ENCODE measurements around the gene LIPG. TPM values are rescaled to one million over a fixed set of nuclear protein-coding genes. Genes with fewer than 3 reads are reported as not detected.

The LIPG gene
- total RNA-seq, 1 donor from 2014 or later, result 10.2 TPM

DNA sequence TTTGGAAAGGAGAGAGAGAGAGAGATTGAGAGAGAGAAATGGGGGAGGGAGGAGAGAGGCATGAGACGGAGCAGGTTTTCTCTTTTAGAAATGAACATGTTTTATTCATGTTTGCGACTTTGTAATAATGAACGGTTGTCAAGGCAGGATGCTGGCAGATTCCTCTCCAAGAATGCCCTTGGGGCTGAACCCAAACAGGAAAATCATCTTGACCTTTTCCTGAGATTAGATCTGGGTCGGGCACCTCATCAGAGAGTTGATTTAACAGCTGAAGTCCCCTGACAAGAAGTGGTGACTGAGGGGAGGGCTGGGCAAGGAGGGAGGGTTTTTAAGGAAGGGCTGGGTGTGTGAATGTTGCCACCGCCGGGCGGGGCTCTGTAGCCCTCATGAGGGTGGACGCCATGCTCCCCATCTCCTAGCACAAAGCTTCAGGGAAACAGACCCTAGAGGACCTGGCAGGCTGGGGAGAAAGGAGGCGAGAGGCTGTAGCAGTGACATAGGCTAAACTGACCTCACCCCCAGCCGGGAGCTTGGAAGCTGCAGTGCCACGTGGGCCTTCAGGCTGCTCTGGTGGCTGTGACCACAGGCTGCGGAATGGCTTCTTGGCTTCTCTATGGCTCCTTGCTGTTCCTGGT, 60.0 kb downstream of the LIPG start:
- no peak for DNase-seq
- H3K4me1 ChIP-seq, result peaks cover 11% of the 10 kb centered on the region
- H3K27ac ChIP-seq, result no peak overlapping the region
- no peaks in the 10 kb centered on the region for H3K36me3 ChIP-seq
- H3K9me3 ChIP-seq, result no peaks in the 10 kb centered on the region
- intact Hi-C loops (cut with DNase I), result no loop called here
- H3K27me3 ChIP-seq, result no peaks in the 10 kb centered on the region
- TF ChIP-seq, protein P1, sequence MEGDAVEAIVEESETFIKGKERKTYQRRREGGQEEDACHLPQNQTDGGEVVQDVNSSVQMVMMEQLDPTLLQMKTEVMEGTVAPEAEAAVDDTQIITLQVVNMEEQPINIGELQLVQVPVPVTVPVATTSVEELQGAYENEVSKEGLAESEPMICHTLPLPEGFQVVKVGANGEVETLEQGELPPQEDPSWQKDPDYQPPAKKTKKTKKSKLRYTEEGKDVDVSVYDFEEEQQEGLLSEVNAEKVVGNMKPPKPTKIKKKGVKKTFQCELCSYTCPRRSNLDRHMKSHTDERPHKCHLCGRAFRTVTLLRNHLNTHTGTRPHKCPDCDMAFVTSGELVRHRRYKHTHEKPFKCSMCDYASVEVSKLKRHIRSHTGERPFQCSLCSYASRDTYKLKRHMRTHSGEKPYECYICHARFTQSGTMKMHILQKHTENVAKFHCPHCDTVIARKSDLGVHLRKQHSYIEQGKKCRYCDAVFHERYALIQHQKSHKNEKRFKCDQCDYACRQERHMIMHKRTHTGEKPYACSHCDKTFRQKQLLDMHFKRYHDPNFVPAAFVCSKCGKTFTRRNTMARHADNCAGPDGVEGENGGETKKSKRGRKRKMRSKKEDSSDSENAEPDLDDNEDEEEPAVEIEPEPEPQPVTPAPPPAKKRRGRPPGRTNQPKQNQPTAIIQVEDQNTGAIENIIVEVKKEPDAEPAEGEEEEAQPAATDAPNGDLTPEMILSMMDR (IDR thresholded peaks at IDR 0.05), result no peak
- ATAC-seq, result peak; percentile 32
- H3K4me3 ChIP-seq, result no peak overlapping the region

DNA sequence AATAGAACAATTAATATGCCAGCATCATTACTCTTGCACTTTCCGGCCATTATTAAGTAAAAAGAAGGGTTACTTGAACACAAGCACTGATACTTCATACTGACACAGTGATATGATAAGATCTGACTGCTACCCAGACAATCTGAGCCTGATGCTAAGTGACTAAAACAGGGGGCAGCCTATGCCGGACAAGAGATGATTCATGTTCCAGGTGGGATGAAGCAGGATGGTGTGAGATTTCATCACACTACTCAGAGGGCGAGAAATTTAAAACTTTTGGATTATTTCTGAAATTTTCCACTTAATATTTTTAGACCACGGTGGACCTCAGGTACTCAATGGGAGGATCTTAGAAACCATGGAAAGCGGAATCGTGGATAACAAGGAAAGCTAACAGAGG, 61.7 kb downstream of the LIPG start:
- no peak overlapping the region for H3K4me3 ChIP-seq
- DNase-seq, result no peak
- H3K4me1 ChIP-seq, result peaks cover 10% of the 10 kb centered on the region
- intact Hi-C loops (cut with DNase I), result no loop called here
- no peaks in the 10 kb centered on the region for H3K36me3 ChIP-seq
- H3K27ac ChIP-seq, result no peak overlapping the region
- no peak for ATAC-seq
- H3K9me3 ChIP-seq, result no peaks in the 10 kb centered on the region
- no peaks in the 10 kb centered on the region for H3K27me3 ChIP-seq
- TF ChIP-seq, protein P1 (IDR thresholded peaks at IDR 0.05), result no peak

DNA sequence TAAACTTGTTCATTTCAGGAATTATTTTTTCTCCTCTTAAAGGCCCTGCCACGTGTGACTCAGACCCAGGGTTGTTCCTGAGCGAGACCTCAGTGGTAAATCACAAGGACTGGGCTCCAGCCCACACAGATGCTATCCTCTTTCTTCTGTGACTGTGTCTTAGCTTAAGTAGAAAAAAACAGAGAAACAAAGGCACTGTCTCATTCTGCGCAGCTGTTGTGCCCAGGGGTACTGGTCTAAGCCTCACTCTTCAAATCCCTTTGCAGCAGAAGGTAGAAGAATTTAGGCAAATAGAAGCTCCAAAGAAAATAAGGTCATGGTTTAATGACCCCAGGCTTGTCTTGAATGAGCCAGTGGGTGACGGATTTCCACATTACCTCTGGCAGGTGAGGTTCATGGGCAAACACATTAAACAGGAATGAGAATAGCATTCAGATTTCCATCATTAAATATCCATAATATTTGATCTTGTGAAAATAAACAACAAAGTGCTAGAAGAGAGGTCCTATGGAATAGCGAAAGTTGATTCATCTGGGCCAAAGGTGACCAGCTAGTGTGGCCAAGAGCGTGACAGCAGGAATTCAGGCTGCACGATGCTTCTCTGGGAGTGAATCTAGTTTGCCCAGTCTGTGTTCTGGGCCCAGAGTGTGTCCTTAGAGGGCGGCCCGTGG, 63.3 kb downstream of the LIPG start:
- ATAC-seq, result no peak
- H3K4me1 ChIP-seq, result no peaks in the 10 kb centered on the region
- H3K27me3 ChIP-seq, result no peaks in the 10 kb centered on the region
- TF ChIP-seq, protein P1 (IDR thresholded peaks at IDR 0.05), result no peak
- intact Hi-C loops (cut with DNase I), result no loop called here
- H3K27ac ChIP-seq, result no peak overlapping the region
- no peak for DNase-seq
- no peaks in the 10 kb centered on the region for H3K36me3 ChIP-seq
- H3K4me3 ChIP-seq, result no peak overlapping the region
- no peaks in the 10 kb centered on the region for H3K9me3 ChIP-seq

DNA sequence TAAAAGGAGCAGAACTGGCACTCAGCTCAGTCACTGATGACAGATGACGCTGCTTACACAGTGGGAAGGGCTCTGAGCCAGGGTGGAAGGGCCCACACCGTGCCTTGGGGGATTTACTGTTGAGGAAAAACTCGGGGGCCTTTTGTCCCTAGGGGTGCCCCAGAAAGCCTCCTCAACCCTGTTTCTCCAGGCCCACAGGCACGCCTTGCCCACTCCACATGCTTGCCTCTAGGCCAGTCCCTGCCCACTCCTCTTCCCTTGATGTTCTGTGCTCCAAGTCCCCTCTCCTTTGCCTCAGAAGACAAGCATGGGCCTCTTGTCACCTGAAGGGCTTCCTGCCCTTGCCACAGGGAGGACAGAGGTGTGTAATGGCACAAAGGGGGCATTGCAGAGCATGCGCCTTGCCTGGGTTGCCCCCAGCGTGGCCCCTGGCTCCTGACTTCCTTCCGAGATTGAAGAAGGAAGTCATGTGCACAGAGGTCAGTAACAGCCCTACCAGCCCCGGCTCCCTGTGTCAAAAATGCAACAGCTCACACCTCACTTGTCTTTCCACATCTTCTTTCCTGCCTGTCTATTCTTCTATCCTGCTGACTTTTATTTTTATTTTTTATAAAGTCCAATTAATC, 65.1 kb downstream of the LIPG start:
- H3K36me3 ChIP-seq, result no peaks in the 10 kb centered on the region
- ATAC-seq (no peak), DNase-seq (no peak)
- H3K9me3 ChIP-seq, result no peaks in the 10 kb centered on the region
- H3K27ac ChIP-seq, result no peak overlapping the region
- no peaks in the 10 kb centered on the region for H3K27me3 ChIP-seq
- TF ChIP-seq, protein P1 (IDR thresholded peaks at IDR 0.05), result no peak
- H3K4me1 ChIP-seq, result no peaks in the 10 kb centered on the region
- intact Hi-C loops (cut with DNase I), result no loop called here
- no peak overlapping the region for H3K4me3 ChIP-seq

DNA sequence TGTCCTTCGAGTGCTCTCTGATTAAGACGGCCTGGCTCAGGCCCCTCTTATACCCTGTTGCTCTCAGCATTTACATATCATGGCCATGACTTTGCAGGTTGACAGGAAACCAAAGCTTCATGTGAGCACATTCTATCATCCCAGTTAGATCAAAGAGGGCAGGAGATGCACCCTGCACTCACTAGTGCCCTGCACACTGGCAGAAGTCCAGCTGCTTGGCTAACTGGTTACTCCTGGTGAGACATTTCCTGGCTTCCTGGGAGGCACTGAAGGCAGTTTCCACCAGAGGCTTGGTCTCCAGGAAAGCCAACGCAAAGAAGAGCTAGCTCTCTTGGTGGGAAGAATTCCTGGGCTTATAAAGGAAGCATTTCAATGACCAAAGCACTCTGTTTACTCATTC, 66.3 kb downstream of the LIPG start:
- intact Hi-C loops (cut with DNase I), result no loop called here
- Histone ChIP-seq H3K9me3 (no peaks in the 10 kb centered on the region), H3K27me3 (no peaks in the 10 kb centered on the region), H3K36me3 (no peaks in the 10 kb centered on the region), H3K27ac (no peak overlapping the region), H3K4me3 (no peak overlapping the region), H3K4me1 (no peaks in the 10 kb centered on the region)
- no peak for DNase-seq
- TF ChIP-seq, protein P1 (IDR thresholded peaks at IDR 0.05), result no peak
- ATAC-seq, result no peak

All from upper lobe of right lung (tissue), 1 donor.